GM23338 (cell line): Measurements from ENCODE around the gene REPIN1. TPM values are rescaled to one million over a fixed set of nuclear protein-coding genes. Genes with fewer than 3 reads are reported as not detected.
A peak's percentile ranks its signal among the peaks of the same experiment; 100 is the strongest.

ENCODE experiments used
- ATAC-seq: fragments of 200-7000 bp; cut with Tn5 transposase; 3 replicates; pipeline ENCODE4 v1.9.1; 2020
- DNase-seq: peaks from one replicate; pipeline ENCODE4 v3.0.0-alpha.2; 2015; ENCODE audit warnings: low spot score
- H2AFZ ChIP-seq: fragments of 200-600 bp; sonication (generic); 2 replicates; pipeline ENCODE4 v1.8.0; 2016; ENCODE audit warnings: antibody characterized with exemption, mild to moderate bottlenecking, moderate library complexity
- H3F3A ChIP-seq: fragments of 200-600 bp; sonication (generic); replicated peaks from 2 replicates; pipeline ENCODE4 v1.8.0; 2017; ENCODE audit warnings: antibody characterized with exemption, mixed run types, low read depth
- H3K27ac ChIP-seq: fragments of 200-600 bp; sonication (generic); 2 replicates; pipeline ENCODE4 v1.6.1; 2016; ENCODE audit warnings: low read depth
- H3K27me3 ChIP-seq: fragments of 200-600 bp; sonication (generic); 2 replicates; pipeline ENCODE4 v1.8.0; 2016; ENCODE audit warnings: mild to moderate bottlenecking, mixed run types, moderate library complexity; ENCODE audit not compliant: insufficient read depth
- H3K36me3 ChIP-seq: fragments of 200-600 bp; sonication (generic); 2 replicates; pipeline ENCODE4 v1.8.0; 2016; ENCODE audit warnings: mild to moderate bottlenecking; ENCODE audit not compliant: insufficient read depth
- H3K4me1 ChIP-seq: fragments of 200-600 bp; sonication (generic); 2 replicates; pipeline ENCODE4 v1.8.0; 2016; ENCODE audit warnings: mild to moderate bottlenecking, moderate library complexity; ENCODE audit not compliant: insufficient read depth
- H3K4me2 ChIP-seq: fragments of 200-600 bp; sonication (generic); 2 replicates; pipeline ENCODE4 v1.7.1; 2017; ENCODE audit warnings: mixed run types
- H3K4me3 ChIP-seq: fragments of 200-600 bp; sonication (generic); 2 replicates; pipeline ENCODE4 v1.6.1; 2016; ENCODE audit warnings: mixed run types
- H3K79me2 ChIP-seq: fragments of 200-600 bp; sonication (generic); replicated peaks from 2 replicates; pipeline ENCODE4 v1.8.0; 2017; ENCODE audit warnings: mild to moderate bottlenecking; ENCODE audit not compliant: insufficient read depth
- H3K9me2 ChIP-seq: fragments of 200-600 bp; sonication (generic); 2 replicates; pipeline ENCODE4 v1.8.0; 2017; ENCODE audit not compliant: insufficient read depth
- H4K20me1 ChIP-seq: fragments of 200-600 bp; sonication (generic); replicated peaks from 2 replicates; pipeline ENCODE4 v1.8.0; 2017; ENCODE audit warnings: mild to moderate bottlenecking; ENCODE audit not compliant: insufficient read depth
- H3K27ac Mint-ChIP-seq: 2 replicates; pipeline ENCODE4 v1.8.0; 2020; ENCODE audit warnings: inconsistent platforms, mild to moderate bottlenecking, moderate library complexity, mixed read lengths
- H3K27me3 Mint-ChIP-seq: 3 replicates; pipeline ENCODE4 v1.8.0; 2022; ENCODE audit warnings: low read depth, mild to moderate bottlenecking, moderate library complexity, mixed read lengths, inconsistent platforms; ENCODE audit not compliant: insufficient read depth, poor library complexity
- H3K36me3 Mint-ChIP-seq: 3 replicates; pipeline ENCODE4 v1.8.0; 2021; ENCODE audit warnings: low read depth, mild to moderate bottlenecking, inconsistent platforms, moderate library complexity, mixed read lengths
- H3K4me1 Mint-ChIP-seq: 3 replicates; pipeline ENCODE4 v1.8.0; 2020; ENCODE audit warnings: mild to moderate bottlenecking, inconsistent platforms, mixed read lengths
- H3K4me3 Mint-ChIP-seq: 3 replicates; pipeline ENCODE4 v1.8.0; 2021; ENCODE audit warnings: moderate library complexity, mild to moderate bottlenecking, inconsistent platforms, mixed read lengths
- H3K9me3 Mint-ChIP-seq: 3 replicates; pipeline ENCODE4 v1.8.0; 2020; ENCODE audit warnings: moderate library complexity, mild to moderate bottlenecking, inconsistent platforms, mixed read lengths
- CTCF ChIP-seq, 2 experiments: fragments of 200-600 bp in 1 of 2; sonication (generic) in 1 of 2; conservative IDR thresholded peaks; 2 replicates each; pipeline versions ENCODE4 v1.5.1 to v1.6.1; 2016 to 2017; ENCODE audit warnings: antibody characterized with exemption in 2 of 2, low read depth in 2 of 2, mild to moderate bottlenecking in 2 of 2, moderate library complexity in 1 of 2
- ZNF462 ChIP-seq: fragments of 250-450 bp; sonication (Bioruptor Pico); IDR thresholded peaks from 2 replicates; pipeline ENCODE4 v1.5.0; 2020; ENCODE audit warnings: mild to moderate bottlenecking, moderate library complexity
- polyA plus RNA-seq: library from polyadenylated mRNA; unstranded; fragments of >200 nt; fragmentation: Nextera tagmentation; extraction: Ambion mirVana; gene quantifications from 2 replicates; pipeline ENCODE4 v1.2.1, GENCODE V29; 2016
- total RNA-seq: library from RNA; depleted of rRNA; stranded (reverse); fragments of >200 nt; shearing (Covaris generic); gene quantifications from 2 replicates; pipeline ENCODE4 v1.2.3, GENCODE V29; 2014

The REPIN1 gene
- total and polyA plus RNA-seq, 2 experiments from 2014 or later: 29.8 to 156 TPM

- Histone ChIP-seq H3K4me2 (no peak overlapping the region), H3F3A (peaks cover 17% of the 10 kb centered on the region; the same call in 1 of the 2 replicates), H2AFZ (no peak overlapping the region), H3K9me2 (no peaks in the 10 kb centered on the region), H4K20me1 (no peaks in the 10 kb centered on the region), H3K36me3 (peaks cover 10% of the 10 kb centered on the region; the same call in 1 of the 2 replicates), H3K27me3 (no peaks in the 10 kb centered on the region), H3K4me1 (peaks cover 56% of the 10 kb centered on the region), H3K27ac (peak overlapping the region; percentile 39; the same call in 1 of the 2 replicates), H3K79me2 (peaks cover 37% of the 10 kb centered on the region), H3K4me3 (no peak overlapping the region)
- H3K27me3 Mint-ChIP-seq: peaks cover 21% of the 10 kb centered on the region
- peaks cover 67% of the 10 kb centered on the region for H3K36me3 Mint-ChIP-seq
- ATAC-seq (peak; percentile 53), DNase-seq (peak; percentile 70)
- no peak overlapping the region for H3K4me3 Mint-ChIP-seq
- peak overlapping the region; percentile 89 for H3K27ac Mint-ChIP-seq
- peaks cover 49% of the 10 kb centered on the region for H3K4me1 Mint-ChIP-seq
- no peaks in the 10 kb centered on the region for H3K9me3 Mint-ChIP-seq
- TF ChIP-seq ZNF462 (CRISPR knock-in tag) (no peak), CTCF (conservative IDR thresholded peaks at IDR 0.05; ENCODE audit: low read depth in 2 of 2) (peak; percentile 38 to 68)
Observed at GRCh38 chr7:150388709-150389531, 20.3 kb downstream of the REPIN1 start.
